C4-2B (cell line): Measurements from ENCODE around the gene PCNX1.

Source experiments
- H3K27ac ChIP-seq: fragments of 450-650 bp; 2 replicates; pipeline ENCODE4 v1.5.1; 2017
- ZFX ChIP-seq: fragments of 450-650 bp; IDR thresholded peaks from 2 replicates; pipeline ENCODE4 v1.6.1; 2017
- TF ChIP-seq, protein P1 (sequence below): fragments of 450-650 bp; conservative IDR thresholded peaks from 2 replicates; pipeline ENCODE4 v1.5.1; 2017; ENCODE audit warnings: mild to moderate bottlenecking

Gene PCNX1

DNA sequence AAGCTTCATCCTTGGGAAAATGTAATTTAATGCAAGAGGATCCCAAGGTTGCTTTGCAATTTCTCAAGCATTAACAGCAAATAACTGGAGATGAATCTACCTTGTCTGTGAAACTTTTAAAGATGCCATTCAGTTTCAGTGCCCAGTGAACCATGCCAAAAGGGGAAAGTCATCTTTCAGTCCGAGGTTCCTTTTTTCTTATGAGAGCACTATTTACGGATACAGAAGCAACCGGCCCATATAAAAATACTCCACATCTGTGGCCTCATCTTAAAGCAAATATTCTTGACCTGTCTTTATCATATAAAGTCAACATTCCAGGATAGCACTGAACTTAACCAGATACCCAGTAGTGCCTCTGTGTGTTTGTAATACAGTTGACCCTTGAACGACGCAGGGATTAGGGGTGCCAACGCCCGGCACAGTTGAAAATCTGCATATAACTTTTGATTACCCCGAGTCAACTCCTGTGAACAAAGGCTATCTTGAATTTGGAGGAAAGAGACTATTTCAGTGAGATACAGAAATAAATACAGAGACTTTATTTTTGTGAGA is 209.4 kb downstream of the PCNX1 start:
- H3K27ac ChIP-seq, result no peak overlapping the region

DNA sequence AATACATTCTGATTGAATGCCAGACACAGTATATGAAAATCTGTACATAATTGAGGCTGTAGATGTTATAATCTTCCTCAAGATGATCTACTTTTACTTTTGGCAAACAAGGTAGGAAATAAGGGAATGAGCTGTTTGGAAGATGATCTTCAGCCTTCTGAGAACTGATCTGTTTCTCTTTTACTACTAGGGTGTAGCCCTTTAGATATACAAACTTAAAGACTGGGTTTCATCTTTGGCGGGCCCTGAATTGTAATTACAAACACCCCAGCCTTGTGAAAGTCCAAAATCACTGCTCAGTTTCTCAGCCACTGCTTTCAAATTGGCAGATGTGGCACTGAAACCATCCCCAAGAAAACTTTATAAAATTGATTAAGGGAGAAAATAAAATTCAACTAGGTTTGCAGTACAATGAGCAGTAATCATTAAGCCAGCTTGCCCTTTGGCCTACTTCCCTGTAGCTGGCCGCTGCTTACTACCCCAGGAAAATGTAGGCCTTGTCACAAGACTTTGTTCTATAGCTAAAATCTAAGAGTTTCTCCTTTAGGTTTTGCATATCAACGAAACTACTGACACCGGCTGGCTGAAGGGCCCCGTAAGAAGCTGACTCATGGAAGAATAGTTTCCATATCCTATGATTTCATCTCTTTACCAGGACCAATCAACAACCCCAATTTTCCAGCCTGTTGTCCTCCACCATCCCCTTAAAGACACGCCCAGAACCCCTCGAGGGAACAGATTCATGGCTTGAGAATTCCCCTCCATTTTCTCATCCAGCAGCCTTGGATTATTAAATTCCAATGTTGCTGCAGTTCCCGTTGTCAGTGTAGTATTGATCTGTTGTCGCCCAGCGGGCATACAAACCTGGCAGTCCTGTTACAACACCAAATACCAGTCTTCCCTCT is 210.8 kb downstream of the PCNX1 start:
- no peak for TF ChIP-seq ZFX
- TF ChIP-seq, protein P1, sequence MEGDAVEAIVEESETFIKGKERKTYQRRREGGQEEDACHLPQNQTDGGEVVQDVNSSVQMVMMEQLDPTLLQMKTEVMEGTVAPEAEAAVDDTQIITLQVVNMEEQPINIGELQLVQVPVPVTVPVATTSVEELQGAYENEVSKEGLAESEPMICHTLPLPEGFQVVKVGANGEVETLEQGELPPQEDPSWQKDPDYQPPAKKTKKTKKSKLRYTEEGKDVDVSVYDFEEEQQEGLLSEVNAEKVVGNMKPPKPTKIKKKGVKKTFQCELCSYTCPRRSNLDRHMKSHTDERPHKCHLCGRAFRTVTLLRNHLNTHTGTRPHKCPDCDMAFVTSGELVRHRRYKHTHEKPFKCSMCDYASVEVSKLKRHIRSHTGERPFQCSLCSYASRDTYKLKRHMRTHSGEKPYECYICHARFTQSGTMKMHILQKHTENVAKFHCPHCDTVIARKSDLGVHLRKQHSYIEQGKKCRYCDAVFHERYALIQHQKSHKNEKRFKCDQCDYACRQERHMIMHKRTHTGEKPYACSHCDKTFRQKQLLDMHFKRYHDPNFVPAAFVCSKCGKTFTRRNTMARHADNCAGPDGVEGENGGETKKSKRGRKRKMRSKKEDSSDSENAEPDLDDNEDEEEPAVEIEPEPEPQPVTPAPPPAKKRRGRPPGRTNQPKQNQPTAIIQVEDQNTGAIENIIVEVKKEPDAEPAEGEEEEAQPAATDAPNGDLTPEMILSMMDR, result no peak
- no peak overlapping the region for H3K27ac ChIP-seq

More for the DNA sequence above, 209.4 kb downstream of the PCNX1 start:
- no peak for TF ChIP-seq ZFX
- TF ChIP-seq, protein P1, result no peak

DNA sequence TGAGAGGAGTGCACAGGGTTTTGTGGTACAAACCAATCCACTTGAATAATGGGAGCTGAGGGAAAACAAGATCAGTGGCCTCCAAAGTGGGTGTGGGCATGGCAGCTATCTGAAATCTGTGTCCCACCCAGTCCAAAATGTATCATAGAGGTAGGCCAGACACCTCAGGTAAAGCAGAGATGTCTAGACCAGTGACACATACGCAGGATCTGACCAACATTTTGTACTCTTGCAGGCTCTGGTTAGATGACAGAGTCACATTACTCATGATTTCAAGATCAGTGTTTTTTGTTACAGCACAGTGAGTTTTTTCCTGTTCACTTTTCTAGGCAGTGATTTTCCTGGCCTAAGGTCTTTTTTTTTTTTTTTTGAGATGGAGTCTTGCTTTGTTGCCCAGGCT is 211.8 kb downstream of the PCNX1 start:
- H3K27ac ChIP-seq, result no peak overlapping the region

DNA sequence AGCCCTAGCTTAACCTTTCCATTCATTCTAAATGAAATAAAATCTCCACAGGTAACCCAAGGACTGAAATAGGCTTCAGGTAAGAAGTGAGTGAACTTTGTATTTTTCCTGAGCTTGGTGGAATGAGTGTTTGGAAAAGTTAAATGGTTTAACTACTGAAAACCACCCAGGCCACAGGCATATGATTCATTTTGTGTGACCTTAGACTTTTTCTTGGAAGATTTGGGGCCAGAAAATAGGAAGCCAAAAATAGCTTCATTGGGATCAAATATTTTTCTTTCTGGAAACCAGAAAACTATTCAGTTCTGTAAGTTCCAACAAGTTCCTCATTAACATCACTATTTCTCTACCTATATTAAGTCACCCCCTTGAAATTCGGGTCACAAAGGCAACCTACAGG is 212.6 kb downstream of the PCNX1 start:
- TF ChIP-seq, protein P1, result no peak
- TF ChIP-seq ZFX, result no peak
- no peak overlapping the region for H3K27ac ChIP-seq

More for the DNA sequence above, 211.8 kb downstream of the PCNX1 start:
- no peak for TF ChIP-seq ZFX
- TF ChIP-seq, protein P1, result no peak

DNA sequence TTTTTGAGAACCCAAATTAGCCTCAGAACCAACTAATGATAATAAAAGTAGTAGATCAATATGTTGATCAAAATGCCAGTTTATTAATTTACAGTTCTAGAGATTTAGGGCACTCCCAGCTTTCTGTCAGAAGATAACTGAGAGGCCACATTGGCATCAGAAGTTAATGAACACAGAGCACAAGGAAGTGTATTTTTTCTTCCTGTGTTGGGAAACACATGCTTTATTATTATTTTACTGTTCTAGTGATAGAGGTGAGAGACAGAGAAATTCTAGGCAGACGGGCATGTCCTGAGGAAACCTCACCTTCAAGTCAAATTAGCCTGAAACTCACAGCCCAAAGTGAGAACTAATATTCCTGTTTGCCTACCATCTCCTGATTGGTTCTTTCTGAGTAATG is 213.7 kb downstream of the PCNX1 start:
- no peak for TF ChIP-seq ZFX
- TF ChIP-seq, protein P1, result no peak
- no peak overlapping the region for H3K27ac ChIP-seq

DNA sequence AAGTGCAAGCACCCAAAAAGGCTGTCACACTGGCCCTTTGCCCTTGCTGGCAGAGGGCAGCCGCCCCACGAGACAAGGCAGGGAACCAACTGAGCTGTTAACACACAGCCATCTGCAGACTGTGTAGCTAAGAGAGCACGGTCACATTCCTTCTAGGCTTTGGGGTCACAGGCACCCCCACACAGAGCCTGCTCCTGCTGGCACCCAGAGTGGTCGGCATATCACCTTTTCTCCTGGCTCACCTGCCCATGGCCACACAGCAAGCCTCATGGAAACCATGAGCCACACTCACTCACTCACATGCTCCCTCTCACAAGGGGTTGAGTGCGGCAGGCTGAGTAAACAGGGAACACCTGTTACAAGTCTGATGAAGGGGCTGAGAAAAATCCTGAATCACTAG is 214.5 kb downstream of the PCNX1 start:
- H3K27ac ChIP-seq, result no peak overlapping the region
- TF ChIP-seq ZFX, result no peak
- TF ChIP-seq, protein P1, result no peak

DNA sequence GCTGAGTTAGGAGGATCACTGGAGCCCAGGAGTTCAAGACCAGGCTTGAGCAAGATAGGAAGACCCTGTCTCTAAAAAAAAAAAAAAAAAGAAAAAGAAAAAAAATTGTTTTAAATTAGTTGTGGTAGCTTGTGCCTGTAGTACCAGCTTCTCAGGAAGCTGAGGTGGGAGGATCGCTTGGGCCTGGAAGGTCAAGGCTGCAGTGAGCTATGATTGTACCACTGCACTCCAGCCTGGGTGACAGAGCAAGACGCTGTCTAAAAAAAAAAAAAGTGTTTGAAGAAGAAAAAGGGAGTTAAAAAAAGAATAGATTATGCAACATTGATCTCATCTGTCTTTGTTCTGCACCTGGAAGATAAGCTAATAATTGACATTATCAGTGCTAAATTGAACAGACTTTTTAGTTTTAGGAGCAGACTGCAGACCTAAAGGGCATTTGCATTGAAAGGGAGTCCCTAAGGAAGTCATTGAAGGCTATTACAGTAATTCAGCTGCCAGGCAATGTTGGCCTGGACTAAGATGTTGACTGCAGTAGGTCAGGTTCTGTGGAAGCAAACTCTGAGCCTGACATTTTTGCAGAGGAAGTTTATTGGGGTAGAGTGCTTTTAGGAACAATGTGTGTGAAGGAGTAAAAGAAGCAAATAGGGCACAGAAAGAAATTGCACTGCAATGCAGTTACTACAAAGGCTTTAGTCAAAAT is 215.8 kb downstream of the PCNX1 start:
- no peak overlapping the region for H3K27ac ChIP-seq
- no peak for TF ChIP-seq ZFX
- TF ChIP-seq, protein P1, result no peak
